H7 (cell line): ENCODE results near the gene DPM2. TPM values are rescaled to one million over a fixed set of nuclear protein-coding genes. Genes with fewer than 3 reads are reported as not detected.

Experiments
- DNase-seq: peaks from one replicate; pipeline ENCODE4 v3.0.0; 2012
- H3K27me3 ChIP-seq: 2 replicates; pipeline ENCODE4 v1.6.0; 2011; ENCODE audit warnings: mild to moderate bottlenecking, low read length; ENCODE audit not compliant: control insufficient read depth, insufficient read depth
- H3K36me3 ChIP-seq: replicated peaks from 2 replicates; pipeline ENCODE4 v1.5.1; 2011; ENCODE audit warnings: low read length; ENCODE audit not compliant: control insufficient read depth, insufficient read depth
- H3K4me3 ChIP-seq: 2 replicates; pipeline ENCODE4 v1.5.1; 2011; ENCODE audit warnings: low read depth, mild to moderate bottlenecking, control low read depth, low read length, moderate library complexity; ENCODE audit not compliant: insufficient read depth
- total RNA-seq: library from RNA; depleted of rRNA; stranded (reverse); fragments of >200 nt; shearing (Covaris generic); gene quantifications from 2 replicates; pipeline ENCODE4 v1.2.3, GENCODE V29; 2014

DPM2 gene
- total RNA-seq, 1 experiment from 2014 or later = 45.6 TPM

DNA sequence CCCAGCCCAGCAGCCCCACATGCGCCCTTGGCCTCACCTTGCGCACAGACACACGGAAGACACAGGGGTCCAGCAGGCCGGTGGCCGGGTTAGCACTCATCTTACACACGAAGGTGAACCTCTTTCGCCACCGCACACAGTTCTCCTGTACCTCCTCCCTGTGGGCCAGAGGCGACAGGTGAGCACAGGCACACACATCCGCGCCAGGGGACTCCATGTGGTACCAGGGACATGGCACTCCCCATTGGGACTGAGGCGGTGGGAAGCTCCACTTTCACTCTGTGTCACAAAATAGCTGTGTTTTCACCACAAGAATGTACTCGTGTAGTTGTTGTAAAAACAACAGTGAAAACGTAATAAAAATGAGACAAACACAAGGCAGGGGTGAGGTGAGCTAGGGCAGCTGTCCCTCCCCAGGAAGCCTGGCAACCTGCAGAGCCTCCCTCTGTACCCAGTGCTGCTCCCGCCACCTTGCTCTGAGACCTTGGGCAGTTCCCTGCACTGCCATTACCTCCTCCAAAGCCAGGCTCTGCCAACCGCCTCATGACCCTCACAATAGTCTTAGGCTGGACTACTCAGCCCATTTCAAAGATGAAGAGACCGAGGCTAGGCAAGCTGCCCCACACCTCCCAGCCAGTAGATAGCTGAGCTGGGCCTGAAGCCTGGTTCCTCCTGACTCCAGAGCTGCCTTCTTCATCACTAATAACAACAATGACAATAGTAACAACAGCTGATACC, 16.3 kb upstream of the DPM2 start:
- no peak overlapping the region for H3K4me3 ChIP-seq
- DNase-seq = no peak
- H3K27me3 ChIP-seq = no peaks in the 10 kb centered on the region
- 0 out of 2 replicates have a peak, but pooled peaks cover 1% of the 10 kb centered on the region for H3K36me3 ChIP-seq

DNA sequence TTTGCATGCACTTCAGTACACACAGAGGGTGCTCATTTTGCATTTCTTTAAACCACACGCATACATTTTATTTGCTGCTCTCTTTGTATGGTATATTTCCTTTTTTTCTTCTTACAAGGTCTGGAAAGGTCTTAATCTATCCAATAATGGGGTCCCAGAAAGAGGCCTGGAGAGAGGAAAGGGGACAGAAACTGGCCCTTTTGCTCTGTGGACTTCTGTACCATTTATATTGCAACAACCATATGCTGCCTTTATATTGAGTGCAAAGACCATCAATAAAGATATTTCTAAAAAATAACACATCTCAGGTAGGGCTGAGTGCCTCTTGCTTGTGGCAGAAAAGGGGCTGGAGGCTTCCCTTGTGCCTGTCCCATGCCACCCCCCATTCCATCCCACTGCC, 15.5 kb upstream of the DPM2 start:
- DNase-seq = no peak
- Histone ChIP-seq H3K27me3 (no peaks in the 10 kb centered on the region), H3K36me3 (0 out of 2 replicates have a peak, but pooled peaks cover 1% of the 10 kb centered on the region), H3K4me3 (no peak overlapping the region)

DNA sequence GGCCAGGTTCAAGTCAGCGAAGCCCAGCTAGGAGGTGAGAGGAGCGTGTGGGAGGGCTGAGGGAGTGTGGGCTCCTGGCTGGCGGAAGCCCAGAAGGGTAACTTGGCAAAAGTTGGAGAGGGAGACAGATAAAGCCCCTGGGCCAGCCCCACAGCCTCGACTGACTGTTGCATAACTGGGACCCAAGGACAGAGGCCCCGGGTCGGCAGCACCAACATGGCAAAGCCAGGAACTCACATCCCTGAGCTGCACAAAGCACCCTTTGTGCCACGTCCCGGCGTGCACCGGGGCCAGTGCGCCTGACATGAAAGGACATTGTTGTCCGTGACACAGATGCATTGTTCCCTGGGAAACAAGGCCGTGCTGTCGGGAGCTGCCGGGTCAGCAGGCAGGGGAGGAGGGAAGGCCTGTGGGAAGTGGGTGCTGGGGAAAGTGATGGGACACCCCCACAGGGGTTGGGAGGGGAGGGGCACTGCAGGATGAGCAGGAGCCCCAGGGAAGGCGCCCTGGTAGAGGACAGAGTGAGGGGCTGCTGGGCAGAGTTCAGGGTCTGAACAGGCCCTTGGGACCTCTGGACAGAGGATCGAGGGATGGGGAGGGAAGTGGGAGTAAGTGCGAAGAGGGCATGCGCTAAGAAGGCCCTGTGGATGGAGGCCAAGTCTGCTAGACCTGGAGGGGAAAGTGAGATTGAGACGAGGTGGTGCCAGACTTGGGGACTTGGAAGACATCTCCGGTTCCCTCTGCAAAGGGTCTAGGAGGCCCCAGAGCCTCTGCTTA, 13.0 kb upstream of the DPM2 start:
- peaks cover 4% of the 10 kb centered on the region for H3K36me3 ChIP-seq

DNA sequence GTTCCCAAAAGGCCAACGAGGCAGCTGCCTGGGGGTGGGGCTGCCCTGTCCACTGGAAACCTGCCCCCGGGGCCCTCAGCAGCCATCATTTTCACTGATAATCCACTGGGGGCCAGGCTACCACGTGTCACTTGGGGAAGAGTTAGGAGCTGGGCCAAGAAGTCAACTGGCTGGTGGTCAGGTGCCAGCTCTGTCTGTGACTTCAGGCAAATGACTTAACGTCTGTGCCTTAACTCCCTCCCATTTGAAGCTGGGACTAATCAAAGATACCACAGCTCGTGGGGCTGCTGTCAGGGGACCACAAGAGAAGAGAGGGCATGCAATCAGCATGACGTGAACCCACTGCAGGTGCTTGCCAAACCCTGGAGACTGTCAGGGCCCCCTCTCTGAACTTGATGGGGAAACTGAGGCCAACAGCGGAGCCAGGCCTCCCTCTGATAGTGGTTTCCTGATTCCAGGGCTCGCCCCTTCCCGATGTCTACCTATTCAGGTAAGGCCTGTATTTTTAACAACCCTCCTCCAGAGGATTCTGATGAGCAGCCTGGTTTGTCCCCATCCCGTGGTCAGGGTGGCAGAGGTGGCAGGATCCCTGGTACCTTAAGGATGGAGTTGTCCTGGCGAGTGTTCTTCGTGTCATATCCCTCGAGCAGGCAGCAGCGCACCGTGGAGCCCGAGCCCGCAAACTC, 12.3 kb upstream of the DPM2 start:
- Histone ChIP-seq H3K27me3 (no peaks in the 10 kb centered on the region), H3K4me3 (no peak overlapping the region), H3K36me3 (peaks cover 5% of the 10 kb centered on the region)
- DNase-seq = no peak

More for the DNA sequence above, 13.0 kb upstream of the DPM2 start:
- no peak for DNase-seq
- Histone ChIP-seq H3K4me3 (no peak overlapping the region), H3K27me3 (no peaks in the 10 kb centered on the region)

DNA sequence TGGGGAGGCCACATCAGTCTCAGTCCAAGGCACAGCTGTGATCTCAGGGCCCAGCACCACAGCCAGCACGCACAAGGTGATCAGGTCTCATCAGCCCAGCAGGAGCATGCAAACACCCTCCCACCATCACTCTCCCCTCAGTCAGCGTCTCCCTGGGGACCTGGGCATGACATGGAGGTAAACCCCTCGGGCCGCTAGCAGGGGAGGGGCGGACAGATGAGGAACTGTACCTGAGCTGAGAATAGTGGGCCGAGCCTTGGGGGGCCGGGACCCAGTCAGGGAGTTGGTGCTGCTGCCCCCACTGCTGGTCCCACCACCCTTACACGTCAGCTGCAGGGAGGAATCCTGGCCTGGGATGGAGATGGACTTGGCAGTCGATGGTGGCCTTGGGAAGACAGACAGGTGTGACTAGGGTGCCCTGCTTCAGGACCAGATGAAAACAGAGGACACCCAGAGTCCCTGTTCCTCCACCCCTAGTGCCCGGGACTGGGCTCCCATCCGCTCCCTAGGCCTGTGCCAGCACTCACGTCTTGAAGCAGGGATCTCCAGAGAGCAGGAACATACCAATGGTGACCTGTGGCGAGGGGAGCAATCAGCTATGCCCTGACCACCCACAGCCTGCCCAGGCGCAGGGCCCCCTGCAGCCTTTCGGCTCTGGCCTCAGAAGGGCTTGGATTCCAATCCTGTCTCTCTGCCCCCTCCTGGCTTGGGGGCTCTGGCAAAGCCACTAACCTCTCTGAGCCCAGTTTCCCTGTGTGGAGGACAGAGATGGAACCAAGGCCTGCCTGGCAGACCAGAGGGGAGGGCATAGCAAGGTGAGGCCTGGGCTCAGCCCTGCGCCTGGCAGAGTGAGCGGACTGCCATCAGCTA, 10.4 kb upstream of the DPM2 start:
- peaks cover 19% of the 10 kb centered on the region for H3K36me3 ChIP-seq
- H3K4me3 ChIP-seq = no peak overlapping the region
- no peaks in the 10 kb centered on the region for H3K27me3 ChIP-seq
- no peak for DNase-seq

DNA sequence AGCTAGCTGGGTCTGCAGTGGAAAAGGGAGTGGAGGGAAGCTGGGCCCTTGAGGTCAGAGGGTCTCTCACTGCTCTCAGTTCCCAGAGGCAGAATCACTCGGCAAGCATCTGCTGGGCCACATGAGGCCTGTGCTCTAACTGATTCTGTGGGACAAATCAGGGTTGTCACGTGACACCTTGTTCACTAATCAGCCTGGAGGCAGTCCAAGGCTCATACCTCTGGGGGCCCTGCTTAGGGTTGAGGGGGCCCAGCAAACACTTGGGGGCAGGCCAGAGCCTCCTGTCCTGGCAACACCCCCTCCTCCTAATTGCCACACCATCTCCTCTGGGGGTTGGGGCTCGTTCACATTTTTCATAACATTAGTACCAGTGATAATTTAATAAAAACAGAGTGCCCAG, 9.1 kb upstream of the DPM2 start:
- Histone ChIP-seq H3K27me3 (no peaks in the 10 kb centered on the region), H3K36me3 (peaks cover 28% of the 10 kb centered on the region), H3K4me3 (no peak overlapping the region)
- no peak for DNase-seq

DNA sequence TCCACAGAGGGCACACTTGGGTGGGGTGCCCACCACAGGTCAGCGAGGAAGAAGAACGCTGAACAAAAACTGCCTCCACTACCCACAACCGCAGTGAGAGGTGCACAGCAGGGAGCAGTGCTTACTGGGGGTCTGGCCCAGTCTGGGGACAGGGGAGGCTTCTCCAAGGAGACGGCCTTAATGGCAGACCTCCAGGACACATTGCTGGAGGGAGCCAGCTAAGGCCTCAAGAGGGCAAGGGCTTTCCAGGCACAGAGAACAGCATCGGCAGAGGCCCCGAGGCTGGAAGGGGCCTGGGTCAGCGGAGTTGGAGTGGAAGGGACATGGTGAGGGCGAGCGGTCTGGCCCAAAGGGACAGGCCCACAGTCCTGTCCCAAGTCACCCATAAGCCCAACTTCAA, 8.3 kb upstream of the DPM2 start:
- Histone ChIP-seq H3K36me3 (peaks cover 28% of the 10 kb centered on the region), H3K4me3 (no peak overlapping the region)
- no peak for DNase-seq

DNA sequence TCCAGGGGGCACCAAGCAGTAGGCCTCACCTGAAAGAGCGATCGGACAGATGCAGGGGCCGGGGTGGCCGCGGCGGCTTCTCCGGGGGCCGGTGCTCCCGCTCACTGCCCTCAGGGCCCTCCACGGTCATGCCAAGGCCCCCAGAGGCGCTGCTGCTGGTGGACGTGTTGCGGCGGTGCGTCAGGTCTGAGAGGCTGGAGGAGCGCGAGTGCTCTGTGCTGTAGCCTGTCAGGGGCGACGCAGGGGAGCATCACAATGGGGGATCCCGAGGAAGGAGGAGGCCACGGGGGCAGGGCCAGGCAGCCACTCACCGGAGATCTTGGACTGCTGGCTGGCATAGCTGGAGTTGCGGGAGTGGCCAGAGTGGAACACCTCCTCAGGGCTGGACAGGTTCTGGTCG, 7.7 kb upstream of the DPM2 start:
- no peaks in the 10 kb centered on the region for H3K27me3 ChIP-seq
- H3K4me3 ChIP-seq = no peak overlapping the region
- DNase-seq = no peak
- H3K36me3 ChIP-seq = peaks cover 28% of the 10 kb centered on the region

More for the DNA sequence above, 8.3 kb upstream of the DPM2 start:
- H3K27me3 ChIP-seq = no peaks in the 10 kb centered on the region

DNA sequence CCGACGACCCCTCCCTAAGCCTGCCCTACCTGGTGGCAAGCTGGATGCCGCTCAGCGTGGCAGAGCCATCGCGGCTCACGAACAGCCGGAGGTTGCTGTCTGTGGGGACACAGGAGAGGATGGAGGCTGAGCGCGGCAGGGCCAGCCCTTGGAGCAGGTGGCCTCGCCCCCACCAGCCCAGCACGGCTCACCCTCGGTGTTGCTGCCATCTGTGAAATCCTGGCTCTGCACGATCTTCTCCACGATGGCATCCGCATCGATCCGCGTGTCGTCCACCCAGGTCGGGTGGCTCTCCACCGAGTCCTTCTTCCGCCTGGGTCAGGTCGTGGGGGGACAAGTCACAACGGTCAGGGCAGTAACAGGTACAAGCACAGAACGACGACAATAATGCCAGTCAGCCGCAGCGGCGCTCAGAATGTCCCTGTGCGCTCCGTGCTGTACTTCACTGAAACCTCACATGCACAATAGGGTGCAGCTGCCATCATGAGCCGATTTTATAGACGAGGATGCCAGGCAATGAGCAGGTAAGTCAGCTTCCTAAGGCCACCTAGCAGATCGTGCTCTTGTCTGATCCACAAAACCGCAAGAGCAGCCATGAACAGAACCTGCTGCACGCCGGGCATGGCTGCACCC, 7.0 kb upstream of the DPM2 start:
- DNase-seq = no peak
- Histone ChIP-seq H3K36me3 (peaks cover 28% of the 10 kb centered on the region), H3K27me3 (no peaks in the 10 kb centered on the region), H3K4me3 (no peak overlapping the region)

DNA sequence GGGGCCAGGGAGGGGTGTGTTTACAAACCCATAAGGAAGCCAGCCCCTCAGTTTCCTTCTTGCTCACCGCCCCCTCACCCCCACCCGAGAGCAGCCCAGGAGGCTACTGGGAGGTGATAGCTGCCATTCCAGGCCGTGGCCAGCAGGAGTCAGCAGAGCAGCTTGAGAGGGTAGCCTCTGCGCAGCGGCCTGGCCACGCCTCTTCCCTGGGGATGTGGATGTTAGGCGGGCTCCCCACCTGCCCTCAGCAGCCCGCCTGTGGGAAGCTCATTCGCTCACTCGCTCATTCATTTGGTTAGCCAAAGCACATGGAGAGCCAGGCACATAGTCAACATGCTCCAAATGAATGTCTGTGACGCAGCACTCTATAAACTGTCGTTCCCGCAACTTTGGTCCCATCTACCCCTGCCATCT, 6.1 kb upstream of the DPM2 start:
- H3K36me3 ChIP-seq = peaks cover 28% of the 10 kb centered on the region
- no peak overlapping the region for H3K4me3 ChIP-seq
- peak; percentile 97 for DNase-seq
- H3K27me3 ChIP-seq = no peaks in the 10 kb centered on the region

DNA sequence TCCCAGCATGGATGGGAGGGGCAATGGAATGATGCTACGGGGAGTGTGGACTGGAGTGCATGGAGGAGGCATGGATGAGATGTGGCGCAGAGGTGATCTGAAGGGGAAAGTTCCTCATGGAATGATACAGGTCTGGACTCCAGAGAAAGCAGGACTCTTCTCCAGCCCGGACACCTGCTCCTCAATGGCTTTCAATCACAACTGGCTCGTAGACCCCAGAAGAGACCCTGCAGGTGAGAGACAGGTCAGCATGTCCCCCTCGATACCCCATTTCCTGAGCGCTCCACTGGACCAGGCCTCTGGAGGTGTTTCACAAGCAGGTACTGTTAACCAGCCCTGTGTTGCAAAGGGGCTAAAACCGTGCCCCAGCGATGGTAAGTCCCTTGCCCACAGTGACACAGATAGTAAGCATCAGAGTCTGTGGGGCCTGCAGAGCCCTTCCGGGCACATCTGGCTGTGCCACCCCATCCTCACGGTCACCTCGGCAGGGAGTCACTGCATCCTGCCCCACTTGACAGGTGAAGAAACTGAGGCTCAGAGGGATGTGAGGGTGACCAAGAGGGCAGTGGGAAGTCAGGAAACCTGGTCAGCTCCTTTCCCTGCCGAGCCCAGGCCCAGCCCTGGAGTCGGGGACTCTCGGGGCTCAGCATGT, 5.5 kb upstream of the DPM2 start:
- Histone ChIP-seq H3K27me3 (no peaks in the 10 kb centered on the region), H3K36me3 (peaks cover 28% of the 10 kb centered on the region), H3K4me3 (no peak overlapping the region)
- DNase-seq = no peak

DNA sequence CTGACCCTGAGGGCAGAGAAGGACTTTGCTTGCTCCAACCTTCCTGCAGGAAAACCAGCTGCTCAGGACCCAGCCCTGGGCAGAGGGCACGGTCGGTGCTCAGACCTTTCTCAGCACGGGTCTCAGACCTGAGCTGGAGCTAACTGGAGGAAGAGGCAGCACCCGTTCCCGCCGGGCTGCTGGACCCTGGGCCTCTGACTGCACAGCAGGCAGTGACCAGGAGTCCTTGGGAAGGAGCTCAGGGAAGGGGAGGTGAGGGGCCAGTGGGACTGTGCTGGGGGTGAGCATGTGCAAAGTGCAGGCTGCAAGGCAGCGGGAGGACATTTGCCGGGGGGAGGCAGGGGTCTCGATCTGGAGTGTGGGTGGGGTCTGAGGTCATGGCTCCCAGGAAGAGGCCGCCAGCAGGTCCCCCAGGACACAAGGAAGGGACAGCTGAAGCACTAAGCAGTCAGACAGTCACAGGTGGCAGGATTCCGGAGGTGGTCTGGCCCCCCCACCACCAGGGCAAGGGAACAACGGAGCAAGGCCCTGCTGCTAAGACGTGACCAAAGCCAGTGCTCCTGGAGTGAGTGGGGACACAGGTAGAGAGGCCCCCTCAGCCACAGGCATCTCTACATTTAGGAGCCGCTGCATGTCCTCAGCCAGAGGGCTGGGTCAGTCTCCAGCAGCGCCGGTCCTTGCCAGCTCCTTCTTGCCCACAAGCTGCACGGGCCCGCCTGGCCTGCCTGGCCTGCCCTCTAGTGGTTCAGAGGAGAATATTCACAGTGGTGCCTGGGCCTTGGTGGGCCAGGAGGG, 4.8 kb upstream of the DPM2 start:
- Histone ChIP-seq H3K4me3 (no peak overlapping the region), H3K36me3 (peaks cover 25% of the 10 kb centered on the region), H3K27me3 (no peaks in the 10 kb centered on the region)
- peak; percentile 95 for DNase-seq

DNA sequence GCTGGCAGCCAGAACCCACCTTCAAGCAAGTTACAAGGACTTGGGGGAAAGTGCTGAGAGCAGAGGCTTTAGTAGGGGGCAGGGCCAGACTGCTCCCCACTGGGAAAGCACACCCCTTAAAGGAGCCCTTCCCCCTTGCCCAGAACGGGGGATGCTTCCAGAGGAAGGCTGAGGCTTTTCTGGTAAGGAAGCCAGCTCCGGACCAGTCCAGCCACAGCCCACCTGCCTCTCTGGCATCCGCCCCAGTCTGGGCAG, 4.2 kb upstream of the DPM2 start:
- no peak overlapping the region for H3K4me3 ChIP-seq
- DNase-seq = no peak
- no peaks in the 10 kb centered on the region for H3K27me3 ChIP-seq
- peaks cover 25% of the 10 kb centered on the region for H3K36me3 ChIP-seq
